Measurements from ENCODE around the gene RANGAP1. TPM values are rescaled to one million over a fixed set of nuclear protein-coding genes. Genes with fewer than 3 reads are reported as not detected.
A peak's percentile ranks its signal among the peaks of the same experiment; 100 is the strongest.

Gene RANGAP1
- total RNA-seq, 3 donors from 2014 or later, result 26.9 to 48.9 (median 35.3) TPM

- DNase-seq, result no peak
- peak; percentile 35 for ATAC-seq
- intact Hi-C loops (cut with DNase I, micrococcal nuclease), result no loop called here
- no peaks in the 10 kb centered on the region for H3K4me1 ChIP-seq (ENCODE audit: low read depth)
- H3K36me3 ChIP-seq (ENCODE audit: low read depth), result peaks cover 3% of the 10 kb centered on the region
- H3K9me3 ChIP-seq, result no peaks in the 10 kb centered on the region
- no peak overlapping the region for H3K4me3 ChIP-seq
- TF ChIP-seq CTCF (IDR thresholded peaks at IDR 0.05), result no peak
Measured at GRCh38 chr22:41256254-41257253, 29.4 kb downstream of the RANGAP1 start.

GRCh38 chr22:41254230-41254629 is 31.8 kb downstream of the RANGAP1 start:
- no peak overlapping the region for H3K4me3 ChIP-seq
- H3K36me3 ChIP-seq (ENCODE audit: low read depth), result no peaks in the 10 kb centered on the region
- DNase-seq (no peak), ATAC-seq (no peak)
- no peaks in the 10 kb centered on the region for H3K9me3 ChIP-seq
- no peak for TF ChIP-seq CTCF (IDR thresholded peaks at IDR 0.05)
- no peaks in the 10 kb centered on the region for H3K4me1 ChIP-seq (ENCODE audit: low read depth)
- intact Hi-C loops (cut with DNase I, micrococcal nuclease), result no loop called here

DNA sequence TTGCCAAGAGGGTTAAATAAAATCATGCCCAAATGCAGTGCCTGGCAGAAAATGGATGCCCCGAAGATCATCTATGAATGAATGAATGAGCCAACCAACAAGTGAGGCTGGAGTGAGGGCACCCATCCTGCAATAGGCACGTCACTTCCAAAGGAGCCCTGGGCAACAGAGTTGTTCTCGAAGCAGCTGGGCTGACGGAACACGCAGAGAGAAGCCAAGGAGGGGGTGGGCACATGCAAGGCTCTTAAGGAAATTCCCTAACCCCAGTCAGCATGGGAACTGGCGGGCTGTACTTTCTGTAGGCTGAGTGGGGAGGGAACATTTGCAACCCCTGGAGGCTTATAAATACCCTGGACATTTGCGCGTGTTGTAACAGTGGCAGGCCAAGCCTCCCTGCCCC is 33.6 kb downstream of the RANGAP1 start:
- TF ChIP-seq CTCF (IDR thresholded peaks at IDR 0.05), result no peak
- no peak for DNase-seq
- H3K36me3 ChIP-seq (ENCODE audit: low read depth), result peaks cover 5% of the 10 kb centered on the region
- no peaks in the 10 kb centered on the region for H3K4me1 ChIP-seq (ENCODE audit: low read depth)
- no peaks in the 10 kb centered on the region for H3K9me3 ChIP-seq
- H3K4me3 ChIP-seq, result no peak overlapping the region
- intact Hi-C loops (cut with DNase I, micrococcal nuclease), result no loop called here
- no peak for ATAC-seq

DNA sequence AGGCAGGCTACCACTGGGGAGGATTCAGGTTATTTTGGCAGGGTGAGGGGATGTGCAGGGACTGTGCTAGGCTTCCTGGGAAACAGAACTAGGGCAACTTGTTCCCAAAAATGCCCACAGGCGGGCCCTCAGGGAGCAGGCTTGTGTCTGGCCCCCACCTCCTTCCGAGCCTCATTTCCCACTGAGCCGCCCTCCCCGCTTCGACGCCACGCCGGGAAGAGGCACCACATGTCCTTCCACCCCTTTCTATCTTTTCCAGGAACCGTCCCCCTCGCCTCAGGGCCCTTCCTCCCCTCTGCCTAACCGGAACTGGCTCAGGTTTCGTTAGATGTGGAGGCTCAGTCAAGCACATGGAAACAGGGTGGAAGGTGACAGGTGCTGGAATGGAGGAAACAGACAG is 35.9 kb downstream of the RANGAP1 start:
- TF ChIP-seq CTCF (IDR thresholded peaks at IDR 0.05), result no peak
- H3K4me1 ChIP-seq (ENCODE audit: low read depth), result no peaks in the 10 kb centered on the region
- no peak for ATAC-seq
- intact Hi-C loops (cut with DNase I, micrococcal nuclease), result no loop called here
- no peaks in the 10 kb centered on the region for H3K9me3 ChIP-seq
- DNase-seq, result no peak
- peaks cover 5% of the 10 kb centered on the region for H3K36me3 ChIP-seq (ENCODE audit: low read depth)
- no peak overlapping the region for H3K4me3 ChIP-seq

DNA sequence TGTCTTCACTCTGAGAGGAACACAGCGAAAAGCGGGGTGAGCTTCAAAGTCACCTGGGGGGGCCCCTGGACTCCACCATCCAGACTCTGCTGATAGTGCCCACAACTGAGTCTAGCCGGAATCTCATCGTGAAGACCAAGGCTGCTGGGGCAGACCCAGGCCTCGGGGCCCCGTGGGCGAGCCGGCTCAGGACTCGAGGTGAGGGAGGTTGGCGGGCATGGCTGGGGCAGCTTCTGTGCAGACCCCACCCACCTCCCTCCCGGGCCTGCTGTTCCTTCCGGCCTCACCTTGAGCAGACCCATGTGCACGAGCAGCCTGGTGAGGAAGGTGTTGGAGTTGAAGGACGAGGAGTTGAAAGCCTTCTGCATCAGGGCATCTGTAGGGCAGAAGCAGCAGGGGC is 36.5 kb downstream of the RANGAP1 start:
- H3K36me3 ChIP-seq (ENCODE audit: low read depth), result peaks cover 5% of the 10 kb centered on the region
- ATAC-seq, result no peak
- intact Hi-C loops (cut with DNase I, micrococcal nuclease), result no loop called here
- H3K4me3 ChIP-seq, result no peak overlapping the region
- no peak for DNase-seq
- TF ChIP-seq CTCF (IDR thresholded peaks at IDR 0.05), result no peak
- no peaks in the 10 kb centered on the region for H3K4me1 ChIP-seq (ENCODE audit: low read depth)
- no peaks in the 10 kb centered on the region for H3K9me3 ChIP-seq

All from mucosa of descending colon (tissue), 3 donors.